GM15510 (cell line): ENCODE measurements around the gene FOXK1.

Source experiments
- POLR2A ChIP-seq: IDR thresholded peaks from 3 replicates; pipeline ENCODE4 v1.6.1; 2011; ENCODE audit warnings: borderline replicate concordance; ENCODE audit not compliant: insufficient read length; ENCODE audit errors: extremely low read depth

FOXK1 gene

DNA sequence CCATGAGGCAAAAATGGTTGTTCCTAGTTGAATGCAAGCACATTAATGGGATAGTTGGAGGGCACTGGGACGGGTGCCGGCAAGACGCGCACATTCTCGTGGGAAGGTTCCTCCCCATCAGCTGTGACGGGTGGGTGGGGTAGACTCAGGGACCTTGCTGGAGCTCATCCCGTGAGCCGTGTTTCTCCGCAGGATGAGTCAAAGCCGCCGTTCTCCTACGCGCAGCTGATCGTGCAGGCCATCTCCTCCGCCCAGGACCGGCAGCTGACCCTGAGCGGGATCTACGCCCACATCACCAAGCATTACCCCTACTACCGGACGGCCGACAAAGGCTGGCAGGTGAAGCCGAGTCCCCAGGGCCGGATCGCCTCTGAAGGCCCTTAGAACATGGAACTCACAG, 73.0 kb downstream of the FOXK1 start:
- no peak for TF ChIP-seq POLR2A

GRCh38 chr7:4758111-4758510, 76.0 kb downstream of the FOXK1 start:
- no peak for TF ChIP-seq POLR2A

DNA sequence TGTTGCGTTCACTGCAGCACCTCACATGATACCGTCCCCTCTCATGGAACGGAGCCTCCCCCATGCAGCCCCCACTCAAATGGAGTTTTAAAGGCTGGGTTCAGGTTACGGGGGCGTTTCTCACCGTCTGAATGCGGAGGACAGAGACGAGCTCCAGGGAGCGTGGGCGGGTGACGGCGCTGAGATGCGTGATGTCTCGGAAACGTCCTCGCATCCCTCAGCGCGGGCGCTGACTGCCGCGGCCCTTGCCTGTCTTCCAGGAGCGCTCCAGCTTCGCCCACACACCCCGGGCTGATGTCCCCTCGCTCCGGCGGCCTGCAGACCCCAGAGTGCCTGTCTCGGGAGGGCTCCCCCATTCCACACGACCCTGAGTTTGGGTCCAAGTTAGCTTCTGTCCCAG, 76.7 kb downstream of the FOXK1 start:
- TF ChIP-seq POLR2A, result no peak

DNA sequence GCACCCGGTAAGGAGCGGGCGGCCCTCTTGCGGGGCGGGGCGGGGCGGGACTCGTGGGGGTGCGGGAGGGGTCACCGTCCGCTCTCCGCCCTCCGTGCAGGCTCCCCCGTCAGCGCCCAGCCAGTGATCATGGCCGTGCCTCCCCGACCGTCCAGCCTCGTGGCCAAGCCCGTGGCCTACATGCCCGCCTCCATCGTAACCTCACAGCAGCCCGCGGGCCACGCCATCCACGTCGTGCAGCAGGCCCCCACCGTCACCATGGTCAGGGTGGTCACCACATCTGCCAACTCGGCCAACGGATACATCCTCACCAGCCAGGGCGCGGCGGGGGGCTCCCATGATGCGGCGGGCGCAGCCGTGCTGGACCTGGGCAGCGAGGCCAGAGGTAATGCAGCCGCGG, 77.1 kb downstream of the FOXK1 start:
- TF ChIP-seq POLR2A, result no peak

GRCh38 chr7:4760952-4761351, 78.9 kb downstream of the FOXK1 start:
- TF ChIP-seq POLR2A, result no peak

DNA sequence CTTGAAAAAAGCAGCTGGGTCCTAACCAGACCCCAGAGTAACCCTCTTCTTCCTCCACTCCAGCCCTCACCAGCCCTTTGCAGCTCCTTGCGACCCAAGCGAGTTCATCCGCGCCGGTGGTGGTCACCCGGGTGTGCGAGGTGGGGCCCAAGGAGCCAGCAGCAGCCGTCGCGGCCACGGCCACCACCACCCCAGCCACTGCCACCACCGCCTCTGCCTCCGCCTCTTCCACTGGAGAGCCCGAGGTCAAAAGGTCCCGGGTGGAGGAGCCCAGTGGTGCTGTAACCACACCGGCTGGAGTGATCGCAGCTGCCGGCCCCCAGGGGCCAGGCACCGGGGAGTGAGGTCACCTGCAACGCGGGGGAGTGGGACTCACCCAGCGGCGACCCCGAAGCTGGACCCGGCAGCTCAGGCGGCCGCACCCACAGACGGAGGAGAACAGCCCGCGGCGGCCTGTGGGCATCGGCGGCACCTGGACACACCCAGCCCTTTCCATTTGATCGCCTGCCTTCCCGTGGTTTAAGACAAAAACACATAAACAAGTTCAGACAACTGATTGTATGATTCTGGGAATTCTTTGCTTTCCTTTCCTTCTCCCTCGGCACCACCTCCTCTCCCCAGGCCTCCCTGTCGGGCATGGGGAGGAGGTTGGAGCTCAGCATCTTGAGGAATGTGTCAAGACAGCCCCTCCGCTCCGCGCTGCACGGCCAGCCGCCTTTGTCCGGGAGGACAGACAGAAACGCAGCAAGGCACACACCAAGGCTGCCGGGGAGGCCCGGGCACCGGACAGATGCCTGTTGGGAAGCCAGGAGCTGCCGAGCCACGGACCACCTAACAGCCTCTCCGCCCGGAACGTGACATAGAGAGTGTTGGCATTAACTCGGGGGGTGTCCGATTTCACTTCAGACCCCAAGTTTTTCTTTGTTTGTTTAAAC, 80.3 kb downstream of the FOXK1 start:
- no peak for TF ChIP-seq POLR2A

GRCh38 chr7:4763091-4763793, 81.1 kb downstream of the FOXK1 start:
- TF ChIP-seq POLR2A, result no peak

DNA sequence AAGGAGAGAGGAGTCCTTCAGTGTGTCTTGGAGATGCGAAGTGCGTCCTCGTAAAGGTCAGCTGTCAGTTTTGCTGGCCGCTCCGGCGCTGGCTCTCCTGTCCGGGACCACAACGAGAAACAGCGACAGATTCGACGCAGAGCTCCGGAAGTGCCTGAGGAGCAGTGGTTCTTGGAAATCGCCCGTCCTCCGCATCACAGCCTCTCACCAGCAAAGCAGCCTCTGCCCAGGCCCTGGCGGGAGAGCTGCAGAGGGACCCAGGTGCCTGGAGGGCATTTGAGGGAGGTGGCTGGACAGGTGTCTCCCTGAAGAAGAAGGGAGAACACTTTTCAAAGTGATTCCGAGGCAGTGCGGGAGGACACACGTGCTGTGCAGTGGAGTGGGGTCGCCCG, 81.7 kb downstream of the FOXK1 start:
- no peak for TF ChIP-seq POLR2A

GRCh38 chr7:4764402-4765007, 82.4 kb downstream of the FOXK1 start:
- TF ChIP-seq POLR2A, result no peak

- no peak for TF ChIP-seq POLR2A
These were observed 83.8 kb downstream of the FOXK1 start for GRCh38 chr7:4765776-4766490.

- TF ChIP-seq POLR2A, result no peak
These were observed 84.8 kb downstream of the FOXK1 start for GRCh38 chr7:4766666-4767519.

GRCh38 chr7:4768597-4769569, 86.8 kb downstream of the FOXK1 start:
- no peak for TF ChIP-seq POLR2A

DNA sequence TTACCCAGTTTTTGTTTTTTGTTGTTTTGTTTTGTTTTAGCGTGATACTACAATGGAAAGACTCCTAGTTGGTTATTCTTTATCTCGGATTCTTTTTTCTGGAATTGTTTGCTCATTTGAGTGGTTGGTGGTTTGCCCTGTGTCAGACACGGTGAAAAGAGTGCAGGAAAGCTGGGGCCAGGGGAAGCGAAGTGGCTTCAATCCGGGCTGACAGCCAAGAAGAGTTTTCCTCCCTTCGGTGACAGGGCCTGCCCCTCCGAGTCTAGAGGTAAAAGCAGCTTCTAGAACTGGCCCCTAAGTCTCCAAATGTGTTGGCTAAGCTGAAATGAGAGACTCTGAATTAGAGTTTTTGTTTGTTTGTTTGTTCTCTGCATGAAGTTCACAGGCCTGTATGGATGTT, 87.7 kb downstream of the FOXK1 start:
- TF ChIP-seq POLR2A, result no peak
